ENCODE data around the gene TRMU. TPM values are rescaled to one million over a fixed set of nuclear protein-coding genes. Genes with fewer than 3 reads are reported as not detected.

TRMU gene
- total and polyA plus RNA-seq, 5 donors from 2014 or later: 11.0 to 63.3 (median 17.1) TPM

DNA sequence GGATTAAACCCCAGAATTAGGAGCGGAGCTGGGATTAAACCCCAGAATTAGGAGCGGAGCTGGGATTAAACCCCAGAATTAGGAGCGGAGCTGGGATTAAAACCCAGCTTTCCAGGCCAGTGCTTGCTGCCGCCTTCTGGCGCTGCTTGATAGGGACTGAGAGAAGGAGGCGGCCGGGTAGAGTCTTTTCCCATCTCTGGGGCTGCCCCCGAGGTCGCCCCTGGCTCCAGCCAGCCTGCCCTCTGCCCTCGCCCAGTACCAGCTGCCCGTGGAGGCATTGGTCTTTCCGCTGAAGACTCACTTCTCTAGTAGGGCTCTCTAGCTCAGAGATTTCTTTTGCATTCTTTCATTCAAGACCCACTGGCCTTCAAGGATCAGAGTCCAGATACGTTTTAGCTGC lies 5.2 kb downstream of the TRMU start:
- Mint-ChIP-seq H3K9me3 (no peaks in the 10 kb centered on the region), H3K27me3 (no peaks in the 10 kb centered on the region), H3K36me3 (peaks cover 54% of the 10 kb centered on the region), H3K27ac (no peak overlapping the region), H3K4me3 (peak overlapping the region in 1 of 4 donors; percentile 42), H3K4me1 (peaks cover 5 to 48% (median 36%) of the 10 kb centered on the region in 4 donors)
- no peak overlapping the region for H3K27ac ChIP-seq (ENCODE audit: insufficient read depth, low read length, poor library complexity, severe bottlenecking)
- H3K4me1 ChIP-seq (ENCODE audit: control insufficient read depth, insufficient read depth, low read length, poor library complexity, severe bottlenecking): peaks cover 12% of the 10 kb centered on the region
- no peaks in the 10 kb centered on the region for H3K9me3 ChIP-seq (ENCODE audit: control insufficient read depth in 2 of 2, low read length in 2 of 2)
- DNase-seq: no peak
- H3K4me3 ChIP-seq (ENCODE audit: low read depth, low read length): no peak overlapping the region
- peaks cover 75% of the 10 kb centered on the region for H3K36me3 ChIP-seq (ENCODE audit: control insufficient read depth, insufficient read depth, low read length)
- no peaks in the 10 kb centered on the region for H3K27me3 ChIP-seq (ENCODE audit: control insufficient read depth, insufficient read depth, low read length)
- ATAC-seq (ENCODE audit: low read depth in 2 of 2): no peak

GRCh38 chr22:46346680-46347405 lies 11.3 kb downstream of the TRMU start:
- Histone ChIP-seq H3K9me3 (ENCODE audit: control insufficient read depth in 2 of 2, low read length in 2 of 2) (no peaks in the 10 kb centered on the region), H3K36me3 (ENCODE audit: control insufficient read depth, insufficient read depth, low read length) (peaks cover 93% of the 10 kb centered on the region), H3K27ac (ENCODE audit: insufficient read depth, low read length, poor library complexity, severe bottlenecking) (no peak overlapping the region), H3K4me1 (ENCODE audit: control insufficient read depth, insufficient read depth, low read length, poor library complexity, severe bottlenecking) (no peaks in the 10 kb centered on the region), H3K27me3 (ENCODE audit: control insufficient read depth, insufficient read depth, low read length) (no peaks in the 10 kb centered on the region), H3K4me3 (ENCODE audit: low read depth, low read length) (no peak overlapping the region)
- Mint-ChIP-seq H3K27ac (no peak overlapping the region), H3K4me1 (peaks cover 0 to 13% (median 6%) of the 10 kb centered on the region in 4 donors), H3K27me3 (no peaks in the 10 kb centered on the region), H3K9me3 (no peaks in the 10 kb centered on the region), H3K4me3 (no peak overlapping the region), H3K36me3 (peaks cover 42% of the 10 kb centered on the region)
- no peak for ATAC-seq (ENCODE audit: low read depth in 2 of 2)
- no peak for DNase-seq

DNA sequence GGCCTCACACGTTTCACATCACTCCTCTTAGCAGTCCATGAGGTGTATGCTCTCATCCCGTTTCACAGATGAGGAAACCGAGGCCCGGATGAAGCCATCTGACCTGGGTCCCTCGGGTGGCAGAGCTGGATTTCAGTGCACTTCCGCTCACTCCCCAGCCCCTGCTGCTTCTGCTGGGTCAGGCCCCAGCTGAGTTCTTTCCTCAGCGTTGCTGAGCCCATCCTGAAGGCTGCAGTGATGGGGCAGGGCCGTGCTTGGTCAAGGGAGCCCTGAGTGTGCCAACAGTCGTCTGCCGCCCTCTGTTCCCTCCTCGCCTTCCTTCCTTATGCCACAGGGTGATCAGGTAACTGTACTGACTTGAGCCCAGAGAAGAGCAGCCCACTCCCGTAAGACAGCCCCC lies 12.1 kb downstream of the TRMU start:
- Mint-ChIP-seq H3K4me1 (peaks cover 0 to 13% (median 6%) of the 10 kb centered on the region in 4 donors), H3K4me3 (no peak overlapping the region), H3K27ac (no peak overlapping the region), H3K27me3 (no peaks in the 10 kb centered on the region), H3K36me3 (peaks cover 42% of the 10 kb centered on the region), H3K9me3 (no peaks in the 10 kb centered on the region)
- H3K9me3 ChIP-seq (ENCODE audit: control insufficient read depth in 2 of 2, low read length in 2 of 2): no peaks in the 10 kb centered on the region
- no peak overlapping the region for H3K27ac ChIP-seq (ENCODE audit: insufficient read depth, low read length, poor library complexity, severe bottlenecking)
- H3K27me3 ChIP-seq (ENCODE audit: control insufficient read depth, insufficient read depth, low read length): no peaks in the 10 kb centered on the region
- no peak for DNase-seq
- H3K4me1 ChIP-seq (ENCODE audit: control insufficient read depth, insufficient read depth, low read length, poor library complexity, severe bottlenecking): no peaks in the 10 kb centered on the region
- peaks cover 93% of the 10 kb centered on the region for H3K36me3 ChIP-seq (ENCODE audit: control insufficient read depth, insufficient read depth, low read length)
- ATAC-seq (ENCODE audit: low read depth in 2 of 2): no peak
- H3K4me3 ChIP-seq (ENCODE audit: low read depth, low read length): no peak overlapping the region

DNA sequence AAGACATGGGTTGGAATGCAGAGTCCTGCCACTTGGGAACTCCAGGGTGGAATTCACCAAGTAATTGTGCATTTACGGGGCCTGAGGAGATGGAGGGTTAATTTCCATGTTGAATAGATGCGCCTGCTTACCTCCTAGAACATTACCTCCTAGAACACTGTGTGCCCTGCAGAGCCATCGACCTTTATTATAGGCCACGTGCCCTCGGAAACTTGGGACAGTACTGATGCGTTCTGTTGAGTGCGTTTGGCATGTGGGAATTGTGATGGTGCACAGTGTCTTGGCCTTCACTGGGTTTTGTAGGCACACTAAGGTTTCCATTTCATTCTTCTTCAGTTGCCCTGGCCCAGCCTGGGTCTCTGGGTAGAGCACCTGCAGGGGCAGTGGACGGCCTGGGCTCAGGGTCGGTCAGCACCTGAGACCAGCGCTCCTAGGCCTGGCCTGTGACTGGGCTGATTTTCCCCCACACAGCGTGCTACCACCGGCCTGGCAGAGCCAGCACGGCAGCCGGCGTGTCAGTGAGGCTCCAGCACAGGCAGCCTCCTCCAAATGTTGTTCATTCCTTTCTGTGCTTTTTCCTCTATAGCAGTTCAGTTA lies 12.7 kb downstream of the TRMU start:
- DNase-seq (no peak), ATAC-seq (ENCODE audit: low read depth in 2 of 2) (no peak)
- Mint-ChIP-seq H3K36me3 (peaks cover 42% of the 10 kb centered on the region), H3K27me3 (no peaks in the 10 kb centered on the region), H3K9me3 (no peaks in the 10 kb centered on the region), H3K4me3 (no peak overlapping the region), H3K4me1 (peaks cover 0 to 11% (median 6%) of the 10 kb centered on the region in 4 donors), H3K27ac (no peak overlapping the region)
- H3K36me3 ChIP-seq (ENCODE audit: control insufficient read depth, insufficient read depth, low read length): peaks cover 93% of the 10 kb centered on the region
- H3K27ac ChIP-seq (ENCODE audit: insufficient read depth, low read length, poor library complexity, severe bottlenecking): no peak overlapping the region
- no peaks in the 10 kb centered on the region for H3K9me3 ChIP-seq (ENCODE audit: control insufficient read depth in 2 of 2, low read length in 2 of 2)
- H3K27me3 ChIP-seq (ENCODE audit: control insufficient read depth, insufficient read depth, low read length): no peaks in the 10 kb centered on the region
- H3K4me1 ChIP-seq (ENCODE audit: control insufficient read depth, insufficient read depth, low read length, poor library complexity, severe bottlenecking): no peaks in the 10 kb centered on the region
- no peak overlapping the region for H3K4me3 ChIP-seq (ENCODE audit: low read depth, low read length)

GRCh38 chr22:46349238-46349637 lies 13.7 kb downstream of the TRMU start:
- no peaks in the 10 kb centered on the region for H3K27me3 ChIP-seq (ENCODE audit: control insufficient read depth, insufficient read depth, low read length)
- DNase-seq (no peak), ATAC-seq (ENCODE audit: low read depth in 2 of 2) (no peak)
- Mint-ChIP-seq H3K4me1 (peaks cover 0 to 6% (median 2%) of the 10 kb centered on the region in 4 donors), H3K9me3 (no peaks in the 10 kb centered on the region), H3K27ac (no peak overlapping the region), H3K36me3 (peaks cover 44% of the 10 kb centered on the region), H3K27me3 (no peaks in the 10 kb centered on the region), H3K4me3 (no peak overlapping the region)
- no peak overlapping the region for H3K4me3 ChIP-seq (ENCODE audit: low read depth, low read length)
- no peaks in the 10 kb centered on the region for H3K9me3 ChIP-seq (ENCODE audit: control insufficient read depth in 2 of 2, low read length in 2 of 2)
- H3K4me1 ChIP-seq (ENCODE audit: control insufficient read depth, insufficient read depth, low read length, poor library complexity, severe bottlenecking): no peaks in the 10 kb centered on the region
- no peak overlapping the region for H3K27ac ChIP-seq (ENCODE audit: insufficient read depth, low read length, poor library complexity, severe bottlenecking)
- peaks cover 93% of the 10 kb centered on the region for H3K36me3 ChIP-seq (ENCODE audit: control insufficient read depth, insufficient read depth, low read length)

DNA sequence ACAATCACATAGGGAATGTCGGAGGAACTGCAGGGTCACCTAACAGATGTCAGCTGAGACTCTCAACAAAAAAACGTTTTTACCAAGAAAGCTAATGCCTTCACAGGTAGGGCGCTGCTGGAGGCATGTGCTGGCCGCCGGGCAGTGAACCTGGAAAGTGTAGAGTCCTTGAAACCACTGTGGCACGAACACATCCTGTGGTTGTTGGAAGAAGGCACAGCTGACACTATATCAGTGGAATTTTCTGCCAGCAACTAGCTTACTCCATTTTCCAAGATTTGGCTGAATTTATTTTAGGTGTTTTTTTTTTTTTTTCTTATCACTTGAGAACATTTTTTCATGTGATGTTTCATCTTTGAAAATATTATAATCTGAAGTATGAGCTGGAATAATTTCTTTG lies 14.2 kb downstream of the TRMU start:
- H3K9me3 ChIP-seq (ENCODE audit: control insufficient read depth in 2 of 2, low read length in 2 of 2): no peaks in the 10 kb centered on the region
- Mint-ChIP-seq H3K9me3 (no peaks in the 10 kb centered on the region), H3K27ac (no peak overlapping the region), H3K27me3 (no peaks in the 10 kb centered on the region), H3K4me3 (no peak overlapping the region), H3K36me3 (peaks cover 39% of the 10 kb centered on the region), H3K4me1 (peaks cover 0 to 5% (median 2%) of the 10 kb centered on the region in 4 donors)
- no peaks in the 10 kb centered on the region for H3K27me3 ChIP-seq (ENCODE audit: control insufficient read depth, insufficient read depth, low read length)
- H3K36me3 ChIP-seq (ENCODE audit: control insufficient read depth, insufficient read depth, low read length): peaks cover 93% of the 10 kb centered on the region
- no peak for ATAC-seq (ENCODE audit: low read depth in 2 of 2)
- H3K4me1 ChIP-seq (ENCODE audit: control insufficient read depth, insufficient read depth, low read length, poor library complexity, severe bottlenecking): no peaks in the 10 kb centered on the region
- H3K27ac ChIP-seq (ENCODE audit: insufficient read depth, low read length, poor library complexity, severe bottlenecking): no peak overlapping the region
- DNase-seq: no peak
- no peak overlapping the region for H3K4me3 ChIP-seq (ENCODE audit: low read depth, low read length)

DNA sequence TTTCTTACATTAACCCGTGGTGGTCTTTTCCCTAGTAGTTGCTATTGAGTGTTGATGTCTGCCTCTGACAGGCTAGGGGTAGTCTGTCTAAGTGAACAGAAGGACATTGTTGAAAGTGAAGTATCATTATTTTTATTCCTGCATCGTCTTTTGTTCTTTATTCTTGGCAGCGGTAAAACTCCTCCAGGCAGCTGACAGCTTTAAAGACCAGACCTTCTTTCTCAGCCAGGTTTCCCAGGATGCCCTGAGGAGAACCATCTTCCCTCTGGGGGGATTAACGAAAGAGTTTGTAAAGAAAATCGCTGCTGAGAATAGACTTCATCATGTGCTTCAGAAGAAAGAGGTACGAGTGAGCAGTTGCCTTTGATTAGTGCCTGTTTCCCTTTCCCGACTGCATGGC lies 14.6 kb downstream of the TRMU start:
- H3K36me3 ChIP-seq (ENCODE audit: control insufficient read depth, insufficient read depth, low read length): peaks cover 91% of the 10 kb centered on the region
- no peaks in the 10 kb centered on the region for H3K9me3 ChIP-seq (ENCODE audit: control insufficient read depth in 2 of 2, low read length in 2 of 2)
- peaks cover 0 to 5% (median 2%) of the 10 kb centered on the region in 4 donors for H3K4me1 Mint-ChIP-seq
- H3K4me1 ChIP-seq (ENCODE audit: control insufficient read depth, insufficient read depth, low read length, poor library complexity, severe bottlenecking): no peaks in the 10 kb centered on the region
- no peak overlapping the region for H3K27ac Mint-ChIP-seq
- no peak for DNase-seq
- no peak overlapping the region for H3K4me3 ChIP-seq (ENCODE audit: low read depth, low read length)
- no peak overlapping the region for H3K4me3 Mint-ChIP-seq
- H3K27ac ChIP-seq (ENCODE audit: insufficient read depth, low read length, poor library complexity, severe bottlenecking): no peak overlapping the region
- no peaks in the 10 kb centered on the region for H3K27me3 ChIP-seq (ENCODE audit: control insufficient read depth, insufficient read depth, low read length)
- no peak for ATAC-seq (ENCODE audit: low read depth in 2 of 2)
- H3K36me3 Mint-ChIP-seq: peaks cover 39% of the 10 kb centered on the region
- H3K9me3 Mint-ChIP-seq: no peaks in the 10 kb centered on the region
- H3K27me3 Mint-ChIP-seq: no peaks in the 10 kb centered on the region

DNA sequence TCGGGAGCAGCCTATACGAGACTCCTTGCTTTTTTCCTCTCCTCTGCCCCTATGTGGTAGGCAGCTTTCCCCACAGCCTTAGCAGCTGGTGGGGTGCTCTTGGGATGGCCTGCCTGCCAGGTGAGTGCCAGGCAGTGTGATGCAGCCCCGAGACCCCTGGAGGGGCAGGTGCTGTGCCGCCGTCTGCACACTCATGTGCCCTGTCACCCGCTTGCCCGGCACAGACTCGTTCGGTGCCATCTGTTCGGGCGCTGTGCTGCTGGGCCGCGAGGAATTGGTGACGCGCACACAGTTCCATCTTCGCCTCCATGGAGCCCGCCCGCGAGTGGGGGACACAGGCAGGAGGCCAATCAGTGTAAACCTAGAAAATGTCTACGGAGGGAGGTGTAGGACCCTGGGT lies 15.1 kb downstream of the TRMU start:
- Histone ChIP-seq H3K36me3 (ENCODE audit: control insufficient read depth, insufficient read depth, low read length) (peaks cover 86% of the 10 kb centered on the region), H3K9me3 (ENCODE audit: control insufficient read depth in 2 of 2, low read length in 2 of 2) (no peaks in the 10 kb centered on the region), H3K27me3 (ENCODE audit: control insufficient read depth, insufficient read depth, low read length) (no peaks in the 10 kb centered on the region), H3K4me1 (ENCODE audit: control insufficient read depth, insufficient read depth, low read length, poor library complexity, severe bottlenecking) (no peaks in the 10 kb centered on the region), H3K27ac (ENCODE audit: insufficient read depth, low read length, poor library complexity, severe bottlenecking) (no peak overlapping the region), H3K4me3 (ENCODE audit: low read depth, low read length) (no peak overlapping the region)
- Mint-ChIP-seq H3K27me3 (no peaks in the 10 kb centered on the region), H3K36me3 (peaks cover 42% of the 10 kb centered on the region), H3K4me3 (no peak overlapping the region), H3K27ac (no peak overlapping the region), H3K9me3 (no peaks in the 10 kb centered on the region), H3K4me1 (peaks cover 0 to 5% (median 4%) of the 10 kb centered on the region in 4 donors)
- DNase-seq (no peak), ATAC-seq (ENCODE audit: low read depth in 2 of 2) (no peak)
